ENCODE measurements around the gene BRI3. TPM values are rescaled to one million over a fixed set of nuclear protein-coding genes. Genes with fewer than 3 reads are reported as not detected.
A peak's percentile ranks its signal among the peaks of the same experiment; 100 is the strongest.

BRI3 gene
- total RNA-seq, 1 donor from 2014 or later = 359 TPM

- no peak for DNase-seq (ENCODE audit: low spot score)
- no peak for TF ChIP-seq CTCF (IDR thresholded peaks at IDR 0.05)
- H3K4me3 Mint-ChIP-seq (ENCODE audit: unreplicated experiment) = no peak overlapping the region
- H3K4me1 Mint-ChIP-seq (ENCODE audit: low read depth) = peaks cover 15% of the 10 kb centered on the region
- peak overlapping the region; percentile 77 for H3K27ac Mint-ChIP-seq (ENCODE audit: unreplicated experiment)
- no peaks in the 10 kb centered on the region for H3K9me3 Mint-ChIP-seq (ENCODE audit: low read depth)
- no peaks in the 10 kb centered on the region for H3K27me3 Mint-ChIP-seq (ENCODE audit: low read depth)
- peaks cover 9% of the 10 kb centered on the region for H3K36me3 Mint-ChIP-seq (ENCODE audit: low read depth)
These were observed 12.3 kb downstream of the BRI3 start for GRCh38 chr7:98293746-98294145.

GRCh38 chr7:98294326-98294725, 12.8 kb downstream of the BRI3 start:
- DNase-seq (ENCODE audit: low spot score) = no peak
- Mint-ChIP-seq H3K9me3 (ENCODE audit: low read depth) (no peaks in the 10 kb centered on the region), H3K27ac (ENCODE audit: unreplicated experiment) (peak overlapping the region; percentile 41), H3K4me3 (ENCODE audit: unreplicated experiment) (no peak overlapping the region), H3K27me3 (ENCODE audit: low read depth) (no peaks in the 10 kb centered on the region), H3K36me3 (ENCODE audit: low read depth) (peaks cover 9% of the 10 kb centered on the region), H3K4me1 (ENCODE audit: low read depth) (peaks cover 11% of the 10 kb centered on the region)
- TF ChIP-seq CTCF (IDR thresholded peaks at IDR 0.05) = no peak

- no peak overlapping the region for H3K27ac Mint-ChIP-seq (ENCODE audit: unreplicated experiment)
- no peak for DNase-seq (ENCODE audit: low spot score)
- H3K4me1 Mint-ChIP-seq (ENCODE audit: low read depth) = peaks cover 5% of the 10 kb centered on the region
- peak; percentile 84 for TF ChIP-seq CTCF (IDR thresholded peaks at IDR 0.05)
- H3K9me3 Mint-ChIP-seq (ENCODE audit: low read depth) = no peaks in the 10 kb centered on the region
- H3K27me3 Mint-ChIP-seq (ENCODE audit: low read depth) = no peaks in the 10 kb centered on the region
- no peak overlapping the region for H3K4me3 Mint-ChIP-seq (ENCODE audit: unreplicated experiment)
- H3K36me3 Mint-ChIP-seq (ENCODE audit: low read depth) = peaks cover 9% of the 10 kb centered on the region
These were observed 13.4 kb downstream of the BRI3 start for GRCh38 chr7:98294798-98295382.

GRCh38 chr7:98295467-98296192, 14.1 kb downstream of the BRI3 start:
- Mint-ChIP-seq H3K27ac (ENCODE audit: unreplicated experiment) (peak overlapping the region; percentile 17), H3K4me1 (ENCODE audit: low read depth) (peaks cover 5% of the 10 kb centered on the region), H3K27me3 (ENCODE audit: low read depth) (no peaks in the 10 kb centered on the region), H3K9me3 (ENCODE audit: low read depth) (no peaks in the 10 kb centered on the region), H3K4me3 (ENCODE audit: unreplicated experiment) (no peak overlapping the region), H3K36me3 (ENCODE audit: low read depth) (peaks cover 10% of the 10 kb centered on the region)
- DNase-seq (ENCODE audit: low spot score) = no peak
- no peak for TF ChIP-seq CTCF (IDR thresholded peaks at IDR 0.05)

GRCh38 chr7:98296833-98297232, 15.3 kb downstream of the BRI3 start:
- Mint-ChIP-seq H3K27me3 (ENCODE audit: low read depth) (no peaks in the 10 kb centered on the region), H3K27ac (ENCODE audit: unreplicated experiment) (no peak overlapping the region), H3K36me3 (ENCODE audit: low read depth) (peaks cover 14% of the 10 kb centered on the region), H3K4me3 (ENCODE audit: unreplicated experiment) (no peak overlapping the region), H3K9me3 (ENCODE audit: low read depth) (no peaks in the 10 kb centered on the region), H3K4me1 (ENCODE audit: low read depth) (peaks cover 5% of the 10 kb centered on the region)
- DNase-seq (ENCODE audit: low spot score) = no peak
- no peak for TF ChIP-seq CTCF (IDR thresholded peaks at IDR 0.05)
